H1 (cell line): ENCODE results near the gene JOSD1. TPM values are rescaled to one million over a fixed set of nuclear protein-coding genes. Genes with fewer than 3 reads are reported as not detected.

Experiments
- CTCF ChIA-PET: fragments of 300-600 bp; sonication (Branson Sonifier 250); formaldehyde crosslinking; loops from one replicate; lab custom pipeline; 2021; ENCODE audit not compliant: partially characterized antibody; lab: Charles Lee
- POLR2A ChIA-PET: fragments of 300-600 bp; sonication (Branson Sonifier 250); formaldehyde crosslinking; loops from one replicate; lab custom pipeline; 2021; ENCODE audit warnings: inconsistent platforms; ENCODE audit not compliant: partially characterized antibody; lab: Charles Lee
- DNase-seq, 2 experiments: peaks; one replicate each; pipeline versions ENCODE4 v3.0.0 to v3.0.0-alpha.2; 2010 to 2022; ENCODE audit warnings: low spot score in 2 of 2, low read depth in 1 of 2, mixed read lengths in 1 of 2
- FAIRE-seq: peaks from 2 replicates; lab custom pipeline; 2011; peaks lifted over from hg19 to GRCh38; lab: Jason Lieb, UNC
- H2AFZ ChIP-seq: 2 replicates; pipeline ENCODE4 v1.8.1; 2012; ENCODE audit warnings: low read length, inconsistent platforms
- H2AK5ac ChIP-seq: 2 replicates; pipeline ENCODE4 v1.6.1; 2013; ENCODE audit warnings: low read depth, low read length
- H2BK120ac ChIP-seq: replicated peaks from 2 replicates; pipeline ENCODE3; 2013; ENCODE audit warnings: low read depth, low read length, inconsistent platforms
- H2BK12ac ChIP-seq: 2 replicates; pipeline ENCODE4 v1.6.1; 2013; ENCODE audit warnings: low read depth, low read length
- H2BK15ac ChIP-seq: 2 replicates; pipeline ENCODE4 v1.6.1; 2013; ENCODE audit warnings: low read length
- H2BK20ac ChIP-seq: 2 replicates; pipeline ENCODE4 v1.6.1; 2013; ENCODE audit warnings: low read length
- H2BK5ac ChIP-seq: 2 replicates; pipeline ENCODE4 v1.6.1; 2013; ENCODE audit warnings: low read depth, low read length
- H3K14ac ChIP-seq: 2 replicates; pipeline ENCODE4 v1.6.1; 2013; ENCODE audit warnings: inconsistent platforms; ENCODE audit not compliant: insufficient read length
- H3K18ac ChIP-seq: 2 replicates; pipeline ENCODE4 v1.6.1; 2013; ENCODE audit warnings: low read length; ENCODE audit errors: extremely low read depth
- H3K23ac ChIP-seq: 2 replicates; pipeline ENCODE4 v1.6.1; 2013; ENCODE audit warnings: inconsistent platforms; ENCODE audit not compliant: insufficient read length
- H3K23me2 ChIP-seq: 2 replicates; pipeline ENCODE4 v1.6.1; 2013; ENCODE audit warnings: low read depth, low read length
- H3K27ac ChIP-seq: 2 replicates; pipeline ENCODE4 v1.6.1; 2011; ENCODE audit warnings: low read depth, low read length, inconsistent platforms
- H3K27me3 ChIP-seq, 4 experiments: replicated peaks in 1 of 4; 1 replicate in 1 of 4; 2 replicates in 3 of 4; pipeline versions ENCODE4 v1.6.1 to v1.8.1; 2011 to 2013; ENCODE audit warnings: low read length in 3 of 4, mild to moderate bottlenecking in 3 of 4, inconsistent platforms in 2 of 4, mixed read lengths in 2 of 4, moderate library complexity in 1 of 4; ENCODE audit not compliant: control insufficient read depth in 3 of 4, insufficient read depth in 3 of 4; ENCODE audit errors: extremely low read depth in 1 of 4
- H3K36me3 ChIP-seq, 4 experiments: 2 replicates each; pipeline versions ENCODE4 v1.6.1 to v1.8.1; 2011 to 2013; ENCODE audit warnings: mild to moderate bottlenecking in 4 of 4, low read length in 3 of 4, moderate library complexity in 2 of 4, control low read depth in 1 of 4, inconsistent platforms in 1 of 4; ENCODE audit not compliant: insufficient read depth in 4 of 4, control insufficient read depth in 2 of 4
- H3K4ac ChIP-seq: replicated peaks from 2 replicates; pipeline ENCODE3; 2013; ENCODE audit warnings: low read length, low read depth, mixed read lengths, inconsistent platforms; ENCODE audit not compliant: insufficient read length
- H3K4me1 ChIP-seq, 4 experiments: replicated peaks in 1 of 4; 1 replicate in 1 of 4; 2 replicates in 3 of 4; pipeline versions ENCODE4 v1.6.1 to v1.8.1; 2011 to 2013; ENCODE audit warnings: low read length in 3 of 4, inconsistent platforms in 2 of 4, mixed read lengths in 1 of 4; ENCODE audit not compliant: insufficient read depth in 4 of 4, control insufficient read depth in 3 of 4
- H3K4me2 ChIP-seq, 2 experiments: 2 replicates each; pipeline versions ENCODE4 v1.6.1 to v1.8.1; 2011 to 2013; ENCODE audit warnings: low read depth in 2 of 2, low read length in 2 of 2, control low read depth in 1 of 2, inconsistent platforms in 1 of 2, mild to moderate bottlenecking in 1 of 2; ENCODE audit not compliant: insufficient read depth in 1 of 2
- H3K4me3 ChIP-seq, 4 experiments: fragments of 200-600, 300-600 bp in 1 of 4; sonication (generic), shearing (Covaris generic), sonication (Bioruptor Twin) in 1 of 4; 2 replicates each; pipeline versions ENCODE4 v1.5.1 to v1.8.1; 2011 to 2016; ENCODE audit warnings: low read length in 4 of 4, low read depth in 3 of 4, control low read depth in 2 of 4, inconsistent platforms in 2 of 4, mild to moderate bottlenecking in 2 of 4, mixed read lengths in 1 of 4, moderate library complexity in 1 of 4; ENCODE audit not compliant: insufficient read depth in 2 of 4; ENCODE audit errors: extremely low read depth in 1 of 4
- H3K56ac ChIP-seq: replicated peaks from 2 replicates; pipeline ENCODE3; 2013; ENCODE audit warnings: low read depth, mild to moderate bottlenecking, mixed read lengths, low read length, inconsistent platforms; ENCODE audit not compliant: insufficient read length
- H3K79me1 ChIP-seq: 2 replicates; pipeline ENCODE4 v1.6.1; 2013; ENCODE audit warnings: low read depth, low read length, control low read depth
- H3K79me2 ChIP-seq, 2 experiments: 2 replicates each; pipeline versions ENCODE4 v1.6.1 to v1.8.1; 2012 to 2013; ENCODE audit warnings: low read length in 2 of 2, mild to moderate bottlenecking in 2 of 2, inconsistent platforms in 1 of 2; ENCODE audit not compliant: insufficient read depth in 2 of 2, control insufficient read depth in 1 of 2
- H3K9ac ChIP-seq, 4 experiments: replicated peaks in 1 of 4; 1 replicate in 1 of 4; 2 replicates in 3 of 4; pipeline versions ENCODE4 v1.6.1 to v1.8.1; 2011 to 2013; ENCODE audit warnings: low read depth in 3 of 4, low read length in 3 of 4, control low read depth in 2 of 4, mild to moderate bottlenecking in 2 of 4, moderate library complexity in 2 of 4, inconsistent platforms in 1 of 4; ENCODE audit errors: extremely low read depth in 1 of 4
- H3K9me3 ChIP-seq, 2 experiments: 2 replicates each; pipeline versions ENCODE4 v1.6.1 to v1.8.1; 2012 to 2013; ENCODE audit warnings: mild to moderate bottlenecking in 2 of 2, moderate library complexity in 2 of 2, control low read depth in 1 of 2, inconsistent platforms in 1 of 2, low read depth in 1 of 2, low read length in 1 of 2, mixed read lengths in 1 of 2; ENCODE audit not compliant: insufficient read depth in 2 of 2
- H4K20me1 ChIP-seq, 2 experiments: replicated peaks in 1 of 2; 2 replicates each; pipeline versions ENCODE3 to v1.8.1; 2011 to 2013; ENCODE audit warnings: inconsistent platforms in 2 of 2, low read length in 2 of 2, mild to moderate bottlenecking in 1 of 2; ENCODE audit not compliant: insufficient read depth in 2 of 2, control insufficient read depth in 1 of 2
- H4K5ac ChIP-seq: 2 replicates; pipeline ENCODE4 v1.6.1; 2013; ENCODE audit warnings: low read length, low read depth, mixed read lengths, inconsistent platforms; ENCODE audit not compliant: insufficient read length
- H4K8ac ChIP-seq: 2 replicates; pipeline ENCODE4 v1.8.0; 2013; ENCODE audit warnings: mild to moderate bottlenecking, moderate library complexity, low read length, inconsistent platforms; ENCODE audit not compliant: insufficient read depth; ENCODE audit errors: extremely low read depth
- H4K91ac ChIP-seq: replicated peaks from 2 replicates; pipeline ENCODE3; 2013; ENCODE audit warnings: low read length, mixed read lengths, inconsistent platforms; ENCODE audit not compliant: insufficient read length
- ATF2 ChIP-seq: IDR thresholded peaks from 2 replicates; pipeline ENCODE4 v1.6.1; 2012; ENCODE audit warnings: low read length, inconsistent platforms
- NRF1 ChIP-seq: IDR thresholded peaks from 2 replicates; pipeline ENCODE4 v1.6.1; 2011; ENCODE audit warnings: mild to moderate bottlenecking, low read depth, low read length, improper control_type of control experiment
- SP2 ChIP-seq: IDR thresholded peaks from 2 replicates; pipeline ENCODE4 v1.6.1; 2012; ENCODE audit warnings: mild to moderate bottlenecking, low read length, inconsistent platforms
- SRF ChIP-seq: IDR thresholded peaks from 2 replicates; pipeline ENCODE4 v1.6.1; 2011; ENCODE audit warnings: mild to moderate bottlenecking, low read depth, low read length, moderate library complexity
- SUZ12 ChIP-seq: fragments of 200-600 bp; sonication (generic); IDR thresholded peaks from 2 replicates; pipeline ENCODE4 v1.6.1; 2012; ENCODE audit warnings: mild to moderate bottlenecking, inconsistent platforms, low read length, moderate library complexity, mixed read lengths
- TAF1 ChIP-seq: IDR thresholded peaks from 2 replicates; pipeline ENCODE4 v1.6.1; 2011; ENCODE audit warnings: mild to moderate bottlenecking, low read depth, low read length
- whole genome bisulfite sequencing, 2 experiments: shearing (Covaris generic) in 1 of 2; methylation state at CpG; one replicate each; pipeline versions ENCODE4 v1.1.6 to v1.1.7; 2013 to 2015; ENCODE audit warnings: low lambda C conversion rate in 2 of 2, mixed read lengths in 2 of 2, inconsistent platforms in 1 of 2, low coverage in 1 of 2, missing lambda C conversion rate in 1 of 2; ENCODE audit not compliant: insufficient replicate concordance in 2 of 2, insufficient coverage in 1 of 2, insufficient read length in 1 of 2; ENCODE audit errors: extremely low coverage in 1 of 2, missing lambda C conversion rate in 1 of 2; 5-methylcytosine and 5-hydroxymethylcytosine counted together
- polyA plus RNA-seq, 7 experiments: library from polyadenylated mRNA; depleted of rRNA in 3 of 7; stranded (reverse) in 5 of 7; unstranded in 2 of 7; fragments of >200 nt in 5 of 7; fragments of 200-250 nt in 2 of 7; gene quantifications; 1 replicate in 5 of 7; 2 replicates in 1 of 7; 4 replicates in 1 of 7; pipeline versions ENCODE4 v1.2.1 to v1.2.3, GENCODE V29; 2011 to 2013; ENCODE audit warnings: missing spikeins in 2 of 7, mixed read lengths in 2 of 7
- total RNA-seq: library from RNA; stranded (reverse); fragmentation: NEBNext Ultra II Directional; extraction: Animal tissue kit (Norgen Biotek cat#: 25700); gene quantifications from 2 replicates; pipeline ENCODE4 v1.2.1, GENCODE V29; 2021

The JOSD1 gene
- total and polyA plus RNA-seq, 2 of the 8 experiments (the other 6 are each of a cell fraction or from before 2014, with no cell fraction given), result 18.4 to 20.2 TPM

GRCh38 chr22:38694049-38694448 lies 6.7 kb downstream of the JOSD1 start:
- H2BK120ac ChIP-seq, result no peak overlapping the region
- H3K27me3 ChIP-seq, result no peaks in the 10 kb centered on the region
- H2AK5ac ChIP-seq, result 0 out of 2 replicates have a peak overlapping the region, but pooled peaks have one; percentile 18
- no peak overlapping the region for H2BK15ac ChIP-seq
- ChIA-PET CTCF (interaction anchor here (1.0 to 1.9 kb wide), 2 partner anchors 13 to 39 kb away, joined by 3 to 5 read pairs; partner anchors contain the start of gene TOMM22), POLR2A (interaction anchor here (13.1 kb wide), 1 partner anchor 11 kb away, joined by 123 read pairs; the partner anchor contains the start of gene TOMM22)
- no peaks in the 10 kb centered on the region for H3K23me2 ChIP-seq
- H2BK20ac ChIP-seq, result no peak overlapping the region
- WGBS, 2 experiments, result 94% methylated on average over 2 of the region's 2 CpGs; no CpG with 5 or more reads in 1 of the 2 experiments
- H3K4me3 ChIP-seq, result no peak overlapping the region
- H2BK12ac ChIP-seq, result no peak overlapping the region
- H3K4me2 ChIP-seq, result no peak overlapping the region
- H3K9ac ChIP-seq, result no peak overlapping the region
- H2BK5ac ChIP-seq, result no peak overlapping the region
- H4K5ac ChIP-seq, result no peak overlapping the region
- DNase-seq (no peak), FAIRE-seq (no peak)
- H3K36me3 ChIP-seq, result peaks cover 0 to under 1% (median 0%) of the 10 kb centered on the region in 4 experiments; a peak in 2 of 8 replicates
- no peak overlapping the region for H3K23ac ChIP-seq
- H4K91ac ChIP-seq, result no peak overlapping the region
- peaks cover 0 to 5% of the 10 kb centered on the region in 2 experiments for H4K20me1 ChIP-seq
- H3K9me3 ChIP-seq, result no peaks in the 10 kb centered on the region
- H2AFZ ChIP-seq, result no peak overlapping the region
- no peak overlapping the region for H4K8ac ChIP-seq
- no peak overlapping the region for H3K4ac ChIP-seq
- H3K4me1 ChIP-seq, result no peaks in the 10 kb centered on the region; a peak in 1 of 7 replicates
- peaks cover 0 to 28% of the 10 kb centered on the region in 2 experiments; a peak in 2 of 4 replicates for H3K79me2 ChIP-seq
- H3K79me1 ChIP-seq, result peaks cover 9% of the 10 kb centered on the region; the same call in 1 of the 2 replicates
- H3K18ac ChIP-seq, result no peak overlapping the region
- no peak overlapping the region for H3K27ac ChIP-seq
- H3K56ac ChIP-seq, result no peak overlapping the region
- H3K14ac ChIP-seq, result no peak overlapping the region
- TF ChIP-seq SRF (no peak), TAF1 (no peak), ATF2 (no peak), NRF1 (no peak), SUZ12 (no peak), SP2 (no peak)
